Thoracic aorta (tissue), 2 donors: ENCODE results near the gene UBE2D3. TPM values are rescaled to one million over a fixed set of nuclear protein-coding genes. Genes with fewer than 3 reads are reported as not detected.

Experiments
- ATAC-seq: fragments of 150-250 bp; one replicate; pipeline ENCODE4 v1.8.0; 2017; ENCODE audit warnings: low read depth; ENCODE audit not compliant: insufficient number of reproducible peaks, low FRiP score
- DNase-seq: peaks from one replicate; pipeline ENCODE4 v3.0.0-alpha.2; 2020; ENCODE audit warnings: low spot score
- H3K27ac ChIP-seq, 2 donors: fragments of 200-600 bp; sonication (generic); 1 replicate in 1 of 2; 2 replicates in 1 of 2; pipeline ENCODE4 v1.5.1; 2016; ENCODE audit warnings: mild to moderate bottlenecking in 2 of 2, moderate library complexity in 2 of 2
- H3K27me3 ChIP-seq: fragments of 200-600 bp; sonication (generic); replicated peaks from 2 replicates; pipeline ENCODE4 v1.6.0; 2016; ENCODE audit warnings: mild to moderate bottlenecking; ENCODE audit not compliant: insufficient read depth
- H3K36me3 ChIP-seq: fragments of 200-600 bp; sonication (generic); one replicate; pipeline ENCODE4 v1.5.1; 2016
- H3K4me1 ChIP-seq, 2 donors: fragments of 200-600 bp; sonication (generic); 1 replicate in 1 of 2; 2 replicates in 1 of 2; pipeline versions ENCODE4 v1.5.1 to v1.6.0; 2016; ENCODE audit warnings: low read depth in 2 of 2, mild to moderate bottlenecking in 1 of 2; ENCODE audit not compliant: control insufficient read depth in 1 of 2
- H3K4me3 ChIP-seq: fragments of 200-600 bp; sonication (generic); 2 replicates; pipeline ENCODE4 v1.5.1; 2016; ENCODE audit warnings: mild to moderate bottlenecking
- H3K9me3 ChIP-seq: fragments of 200-600 bp; sonication (generic); 2 replicates; pipeline ENCODE4 v1.5.1; 2016
- total RNA-seq, 2 donors: library from RNA; depleted of rRNA; stranded (reverse); fragments of >200 nt; gene quantifications; one replicate each; pipeline versions ENCODE4 v1.1.0 to v1.2.3, GENCODE V29; 2016
- TF ChIP-seq, protein P1 (sequence below): fragments of 200-600 bp; sonication (generic); IDR thresholded peaks from one replicate; pipeline ENCODE4 v1.5.1; 2019; ENCODE audit warnings: antibody characterized with exemption

Gene UBE2D3
- total RNA-seq, 2 donors from 2014 or later: 245 to 376 TPM

DNA sequence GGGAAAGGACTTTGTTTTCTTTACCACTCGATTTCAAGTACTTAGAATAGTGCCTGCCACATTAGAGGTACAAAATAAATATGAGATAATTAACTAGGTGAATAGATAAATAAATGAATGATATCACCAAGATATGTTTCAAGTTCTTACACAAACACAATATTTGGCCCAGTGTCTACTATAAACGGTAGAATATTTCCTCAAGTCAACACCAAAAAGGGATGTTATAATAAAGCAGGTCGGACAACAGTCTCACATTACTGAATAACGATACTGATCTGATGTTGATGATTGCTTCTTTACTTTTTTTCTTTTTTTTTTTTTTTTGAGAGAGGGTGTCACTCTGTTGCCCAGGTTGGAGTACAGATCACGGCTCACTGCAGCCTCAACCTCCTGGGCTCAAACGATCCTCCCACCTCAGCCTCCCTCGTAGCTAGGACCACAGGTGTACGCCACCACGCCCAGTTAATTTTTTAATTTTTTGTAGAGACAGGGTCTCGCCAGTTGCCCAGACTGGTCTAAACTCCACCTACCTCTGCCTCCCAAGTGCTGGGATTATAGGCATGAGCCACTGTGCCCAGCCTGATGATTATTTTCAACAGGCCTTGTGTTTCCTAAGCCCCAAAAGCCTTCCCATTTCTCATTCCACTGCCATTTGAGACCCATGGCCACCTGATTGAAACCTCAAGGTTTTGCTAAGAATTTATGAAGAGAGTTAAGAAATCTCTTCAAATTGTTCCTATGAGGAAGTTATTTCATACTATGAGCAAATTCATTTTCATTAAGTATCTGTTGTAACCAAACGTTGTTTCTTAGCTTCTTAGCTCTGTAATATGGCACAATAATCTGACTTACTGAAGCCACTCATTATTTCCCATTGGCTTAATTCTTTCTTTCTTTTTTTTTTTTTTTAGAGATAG, 68.8 kb downstream of the UBE2D3 start:
- Histone ChIP-seq H3K27ac (no peak overlapping the region), H3K36me3 (no peaks in the 10 kb centered on the region), H3K4me3 (no peak overlapping the region), H3K27me3 (no peaks in the 10 kb centered on the region), H3K9me3 (no peaks in the 10 kb centered on the region), H3K4me1 (peaks cover 6 to 17% of the 10 kb centered on the region in 2 donors)
- DNase-seq (no peak), ATAC-seq (no peak)
- TF ChIP-seq, protein P1, sequence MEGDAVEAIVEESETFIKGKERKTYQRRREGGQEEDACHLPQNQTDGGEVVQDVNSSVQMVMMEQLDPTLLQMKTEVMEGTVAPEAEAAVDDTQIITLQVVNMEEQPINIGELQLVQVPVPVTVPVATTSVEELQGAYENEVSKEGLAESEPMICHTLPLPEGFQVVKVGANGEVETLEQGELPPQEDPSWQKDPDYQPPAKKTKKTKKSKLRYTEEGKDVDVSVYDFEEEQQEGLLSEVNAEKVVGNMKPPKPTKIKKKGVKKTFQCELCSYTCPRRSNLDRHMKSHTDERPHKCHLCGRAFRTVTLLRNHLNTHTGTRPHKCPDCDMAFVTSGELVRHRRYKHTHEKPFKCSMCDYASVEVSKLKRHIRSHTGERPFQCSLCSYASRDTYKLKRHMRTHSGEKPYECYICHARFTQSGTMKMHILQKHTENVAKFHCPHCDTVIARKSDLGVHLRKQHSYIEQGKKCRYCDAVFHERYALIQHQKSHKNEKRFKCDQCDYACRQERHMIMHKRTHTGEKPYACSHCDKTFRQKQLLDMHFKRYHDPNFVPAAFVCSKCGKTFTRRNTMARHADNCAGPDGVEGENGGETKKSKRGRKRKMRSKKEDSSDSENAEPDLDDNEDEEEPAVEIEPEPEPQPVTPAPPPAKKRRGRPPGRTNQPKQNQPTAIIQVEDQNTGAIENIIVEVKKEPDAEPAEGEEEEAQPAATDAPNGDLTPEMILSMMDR: no peak

DNA sequence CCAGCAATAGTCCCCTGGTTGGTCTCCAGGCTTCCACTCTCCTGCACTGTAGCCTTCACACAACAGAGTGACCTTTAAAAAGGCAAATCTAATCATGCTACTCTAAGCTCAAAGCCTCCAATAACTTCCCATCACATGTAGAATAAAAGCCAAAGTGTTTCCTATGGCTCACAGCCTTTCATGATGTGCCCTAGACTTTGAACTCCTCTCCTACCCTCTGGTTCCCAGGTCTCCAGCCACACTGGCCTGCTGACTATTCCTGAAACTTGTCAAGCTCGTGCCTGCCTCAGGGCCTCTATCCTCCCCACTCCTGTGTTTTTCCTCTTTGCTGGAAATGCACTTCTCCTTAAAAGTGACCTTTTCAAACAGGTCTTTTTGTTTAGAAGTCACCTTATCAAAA, 69.7 kb downstream of the UBE2D3 start:
- Histone ChIP-seq H3K4me3 (no peak overlapping the region), H3K27ac (no peak overlapping the region), H3K9me3 (no peaks in the 10 kb centered on the region), H3K36me3 (no peaks in the 10 kb centered on the region), H3K4me1 (peaks cover 6 to 17% of the 10 kb centered on the region in 2 donors), H3K27me3 (no peaks in the 10 kb centered on the region)
- ATAC-seq (no peak), DNase-seq (no peak)
- TF ChIP-seq, protein P1: no peak

DNA sequence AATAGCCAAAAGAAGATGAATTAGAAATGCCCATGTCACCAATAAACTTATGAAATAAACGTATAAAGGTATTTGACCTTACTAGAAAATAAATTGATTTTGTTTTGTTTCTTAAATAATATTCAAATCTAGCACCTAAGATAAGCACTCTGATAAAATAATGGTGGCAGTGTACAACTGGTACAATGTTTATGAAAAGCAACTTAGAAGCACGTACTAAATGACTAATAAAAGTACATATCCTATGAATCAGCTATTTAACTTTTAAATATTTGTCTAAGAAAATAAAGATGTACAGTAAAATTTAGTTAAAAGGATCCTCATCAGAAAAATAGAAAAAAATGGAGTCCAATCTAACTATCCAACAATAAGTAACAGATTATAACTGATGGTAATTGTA, 73.3 kb downstream of the UBE2D3 start:
- no peaks in the 10 kb centered on the region for H3K9me3 ChIP-seq
- H3K27ac ChIP-seq: no peak overlapping the region
- no peaks in the 10 kb centered on the region for H3K36me3 ChIP-seq
- TF ChIP-seq, protein P1: no peak
- no peak overlapping the region for H3K4me3 ChIP-seq
- ATAC-seq (no peak), DNase-seq (no peak)
- H3K27me3 ChIP-seq: no peaks in the 10 kb centered on the region
- H3K4me1 ChIP-seq: peaks cover under 1 to 6% of the 10 kb centered on the region in 2 donors

DNA sequence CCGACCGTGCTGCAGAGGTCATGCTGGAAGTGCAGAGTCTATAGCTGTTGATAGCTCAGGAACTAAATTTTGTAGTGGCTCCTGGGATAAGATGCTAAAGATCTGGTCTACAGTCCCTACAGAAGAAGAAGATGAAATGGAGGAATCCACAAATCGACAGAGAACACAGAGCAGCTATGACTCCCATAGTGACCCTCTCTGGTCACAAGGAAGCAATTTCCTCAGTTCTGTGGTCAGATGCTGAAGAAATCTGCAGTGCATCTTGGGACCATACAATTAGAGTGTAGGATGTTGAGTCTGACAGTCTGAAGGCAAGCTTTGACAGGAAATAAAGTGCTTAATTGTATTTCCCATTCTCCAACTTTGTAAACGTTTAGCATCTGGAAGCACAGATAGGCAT, 75.4 kb downstream of the UBE2D3 start:
- no peak overlapping the region for H3K4me3 ChIP-seq
- no peaks in the 10 kb centered on the region for H3K9me3 ChIP-seq
- H3K36me3 ChIP-seq: no peaks in the 10 kb centered on the region
- ATAC-seq (no peak), DNase-seq (no peak)
- no peaks in the 10 kb centered on the region for H3K4me1 ChIP-seq
- H3K27ac ChIP-seq: no peak overlapping the region
- TF ChIP-seq, protein P1: no peak
- H3K27me3 ChIP-seq: no peaks in the 10 kb centered on the region

Other genes with a start within 250 kb of the UBE2D3 start
- 10 to 100 TPM; 37.2 to 41.3 TPM for gene MANBA, start 66.6 kb downstream of the UBE2D3 start, total RNA-seq
- 10 to 100 TPM in 1 of 2 donors, 1 to 10 TPM in 1; 4.9 to 10.2 TPM for gene CISD2, start 41.4 kb upstream of the UBE2D3 start, total RNA-seq
- not detected for gene SLC9B1, start 192.2 kb upstream of the UBE2D3 start, total RNA-seq
- gene SLC9B2, start 249.2 kb upstream of the UBE2D3 start, total RNA-seq: 10 to 100 TPM in 1 of 2 donors, 1 to 10 TPM in 1; 8.7 to 40.6 TPM